Stimulated activated CD8-positive, alpha-beta memory T cell treated with anti-CD3 and anti-CD28 coated beads, Interleukin-4, amount 100 ng/mL, for 24 hours (primary cell): Measurements from ENCODE around the gene SKAP2.

Experiments
- DNase-seq: peaks from one replicate; pipeline ENCODE4 v3.0.0-alpha.2; 2020; ENCODE audit warnings: low read depth

SKAP2 gene

GRCh38 chr7:26636808-26637207, 227.6 kb downstream of the SKAP2 start:
- DNase-seq, result no peak

- no peak for DNase-seq
Observed at GRCh38 chr7:26633557-26633956, 230.8 kb downstream of the SKAP2 start.

GRCh38 chr7:26631601-26632000, 232.8 kb downstream of the SKAP2 start:
- DNase-seq, result no peak

GRCh38 chr7:26630941-26631580, 233.3 kb downstream of the SKAP2 start:
- no peak for DNase-seq

GRCh38 chr7:26630361-26630760, 234.0 kb downstream of the SKAP2 start:
- no peak for DNase-seq

- no peak for DNase-seq
Observed at GRCh38 chr7:26629696-26630095, 234.7 kb downstream of the SKAP2 start.

GRCh38 chr7:26627891-26628341, 236.5 kb downstream of the SKAP2 start:
- no peak for DNase-seq

- no peak for DNase-seq
Observed at GRCh38 chr7:26627221-26627620, 237.2 kb downstream of the SKAP2 start.

GRCh38 chr7:26626687-26627086, 237.7 kb downstream of the SKAP2 start:
- no peak for DNase-seq

GRCh38 chr7:26626156-26626555, 238.2 kb downstream of the SKAP2 start:
- DNase-seq, result no peak

GRCh38 chr7:26625286-26625685, 239.1 kb downstream of the SKAP2 start:
- no peak for DNase-seq

GRCh38 chr7:26624839-26625238, 239.6 kb downstream of the SKAP2 start:
- no peak for DNase-seq

GRCh38 chr7:26624431-26624830, 240.0 kb downstream of the SKAP2 start:
- no peak for DNase-seq

GRCh38 chr7:26620352-26620751, 244.0 kb downstream of the SKAP2 start:
- DNase-seq, result no peak

- DNase-seq, result no peak
Observed at GRCh38 chr7:26619348-26619984, 244.9 kb downstream of the SKAP2 start.

- DNase-seq, result no peak
Observed at GRCh38 chr7:26618898-26619297, 245.5 kb downstream of the SKAP2 start.

- DNase-seq, result no peak
Observed at GRCh38 chr7:26618449-26618848, 245.9 kb downstream of the SKAP2 start.
